Naive B cell (primary cell): ENCODE measurements around the gene TNS2. TPM values are rescaled to one million over a fixed set of nuclear protein-coding genes. Genes with fewer than 3 reads are reported as not detected.
A peak's percentile ranks its signal among the peaks of the same experiment; 100 is the strongest.

Source experiments
- ATAC-seq, 2 donors: fragments of 150-1000 bp; cut with Tn5 transposase; 2 replicates each; pipeline ENCODE4 v1.10.0; 2021; ENCODE audit warnings: low read depth in 2 of 2, mild to moderate bottlenecking in 2 of 2, moderate library complexity in 2 of 2
- DNase-seq: peaks from one replicate; pipeline ENCODE4 v3.0.0; 2022
- H3K27ac Mint-ChIP-seq, 6 donors: one replicate each; pipeline ENCODE4 v1.8.0; 2020 to 2022; ENCODE audit warnings: mild to moderate bottlenecking in 6 of 6, mixed read lengths in 6 of 6, moderate library complexity in 5 of 6, inconsistent platforms in 2 of 6
- H3K27me3 Mint-ChIP-seq, 3 donors: one replicate each; pipeline ENCODE4 v1.8.0; 2021 to 2022; ENCODE audit warnings: mixed read lengths in 3 of 3, mild to moderate bottlenecking in 1 of 3
- H3K36me3 Mint-ChIP-seq, 2 donors: one replicate each; pipeline ENCODE4 v1.8.0; 2020 to 2022; ENCODE audit warnings: mixed read lengths in 2 of 2, inconsistent platforms in 1 of 2, mild to moderate bottlenecking in 1 of 2
- H3K4me1 Mint-ChIP-seq, 3 donors: one replicate each; pipeline ENCODE4 v1.8.0; 2020 to 2022; ENCODE audit warnings: mixed read lengths in 3 of 3, inconsistent platforms in 1 of 3, mild to moderate bottlenecking in 1 of 3, moderate library complexity in 1 of 3
- H3K4me3 Mint-ChIP-seq, 8 donors: one replicate each; pipeline ENCODE4 v1.8.0; 2020 to 2022; ENCODE audit warnings: mild to moderate bottlenecking in 8 of 8, mixed read lengths in 8 of 8, moderate library complexity in 8 of 8, inconsistent platforms in 2 of 8
- H3K9me3 Mint-ChIP-seq, 7 donors: one replicate each; pipeline ENCODE4 v1.8.0; 2020 to 2022; ENCODE audit warnings: mixed read lengths in 7 of 7, mild to moderate bottlenecking in 5 of 7, inconsistent platforms in 2 of 7, moderate library complexity in 1 of 7
- polyA plus RNA-seq, 6 donors: library from polyadenylated mRNA; unstranded; fragments of 300-500 nt; fragmentation: Illumina TruSeq; gene quantifications; one replicate each; pipeline ENCODE4 v1.2.3, GENCODE V29; 2021; ENCODE audit warnings: low read depth in 6 of 6

The TNS2 gene
- polyA plus RNA-seq, 6 donors from 2014 or later = 0.05 to 0.91 (median 0.47) TPM; not detected in 1

DNA sequence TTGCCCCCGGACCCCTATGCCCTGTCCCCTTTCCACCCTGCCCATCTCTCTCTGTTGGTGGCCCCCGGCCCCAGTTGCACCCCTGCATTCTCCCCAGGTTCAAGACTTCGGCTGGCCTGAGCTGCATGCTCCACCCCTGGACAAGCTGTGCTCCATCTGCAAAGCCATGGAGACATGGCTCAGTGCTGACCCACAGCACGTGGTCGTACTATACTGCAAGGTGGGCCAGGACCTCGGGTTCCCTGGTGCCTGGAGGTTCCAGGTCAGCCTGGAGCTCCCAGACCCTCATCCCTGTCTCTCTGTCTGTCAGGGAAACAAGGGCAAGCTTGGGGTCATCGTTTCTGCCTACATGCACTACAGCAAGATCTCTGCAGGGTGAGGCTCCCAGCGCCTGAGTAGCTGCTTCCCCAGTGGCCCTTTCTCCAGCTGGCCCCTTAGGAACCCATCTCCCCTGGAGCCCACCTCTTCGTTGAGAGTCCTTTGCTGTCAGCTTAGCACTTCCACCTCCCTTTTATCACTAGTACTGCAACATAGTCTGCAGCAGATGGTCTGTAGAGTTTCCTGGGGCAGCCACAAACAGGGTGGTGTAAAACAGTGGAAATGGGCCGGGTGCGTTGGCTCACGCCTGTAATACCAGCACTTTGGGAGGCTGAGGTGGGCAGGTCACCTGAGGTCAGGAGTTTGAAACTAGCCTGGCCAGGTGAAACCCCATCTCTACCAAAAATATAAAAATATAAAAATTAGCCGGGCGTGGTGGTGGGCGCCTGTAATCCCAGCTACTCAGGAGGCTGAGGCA, 5.8 kb downstream of the TNS2 start:
- Mint-ChIP-seq H3K27ac (peak overlapping the region in 1 of 6 donors; percentile 46), H3K9me3 (no peaks in the 10 kb centered on the region), H3K27me3 (peaks cover 4 to 17% (median 9%) of the 10 kb centered on the region in 3 donors), H3K36me3 (no peaks in the 10 kb centered on the region), H3K4me1 (peaks cover 12 to 14% (median 13%) of the 10 kb centered on the region in 3 donors), H3K4me3 (peak overlapping the region in 5 of 8 donors; percentile 26 to 96 (median 68))
- no peak for DNase-seq
- ATAC-seq = no peak

DNA sequence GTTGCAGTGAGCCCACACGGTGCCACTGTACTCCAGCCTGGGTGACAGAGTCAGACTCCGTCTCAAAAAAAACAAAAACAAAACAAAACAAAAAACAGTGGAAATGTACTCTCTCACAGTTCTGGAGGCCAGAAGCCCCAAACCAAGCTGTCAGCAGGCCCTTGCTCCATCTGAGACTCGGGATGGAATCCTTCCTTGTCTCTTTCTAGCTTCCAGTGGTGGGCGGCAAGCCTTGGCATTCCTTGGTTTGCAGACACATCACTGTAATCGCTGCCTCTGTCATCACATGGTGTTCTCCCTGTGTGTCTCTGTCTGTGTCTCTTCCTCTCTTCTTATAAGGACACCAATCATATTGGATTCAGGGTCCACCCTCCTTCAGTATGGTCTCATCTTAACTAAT, 6.4 kb downstream of the TNS2 start:
- Mint-ChIP-seq H3K27me3 (peaks cover 4 to 17% (median 9%) of the 10 kb centered on the region in 3 donors), H3K4me1 (peaks cover 11 to 13% (median 12%) of the 10 kb centered on the region in 3 donors), H3K4me3 (peak overlapping the region in 2 of 8 donors; percentile 3 to 23), H3K9me3 (no peaks in the 10 kb centered on the region), H3K27ac (peak overlapping the region in 1 of 6 donors; percentile 26), H3K36me3 (no peaks in the 10 kb centered on the region)
- DNase-seq (no peak), ATAC-seq (no peak)

- H3K4me1 Mint-ChIP-seq = peaks cover 11 to 13% (median 12%) of the 10 kb centered on the region in 3 donors
- H3K27ac Mint-ChIP-seq = peak overlapping the region in 1 of 6 donors; percentile 28
- H3K27me3 Mint-ChIP-seq = peaks cover 4 to 17% (median 9%) of the 10 kb centered on the region in 3 donors
- H3K9me3 Mint-ChIP-seq = no peaks in the 10 kb centered on the region
- H3K36me3 Mint-ChIP-seq = no peaks in the 10 kb centered on the region
- no peak for ATAC-seq
- H3K4me3 Mint-ChIP-seq = peak overlapping the region in 1 of 8 donors; percentile 23
- no peak for DNase-seq
These were observed 7.0 kb downstream of the TNS2 start for GRCh38 chr12:53056901-53057300.

GRCh38 chr12:53057816-53058500, 8.1 kb downstream of the TNS2 start:
- H3K27ac Mint-ChIP-seq = no peak overlapping the region
- DNase-seq (no peak), ATAC-seq (no peak)
- peaks cover 4 to 17% (median 9%) of the 10 kb centered on the region in 3 donors for H3K27me3 Mint-ChIP-seq
- H3K36me3 Mint-ChIP-seq = no peaks in the 10 kb centered on the region
- peak overlapping the region in 2 of 8 donors; percentile 3 to 60 for H3K4me3 Mint-ChIP-seq
- no peaks in the 10 kb centered on the region for H3K9me3 Mint-ChIP-seq
- H3K4me1 Mint-ChIP-seq = peaks cover 11 to 12% (median 11%) of the 10 kb centered on the region in 3 donors

DNA sequence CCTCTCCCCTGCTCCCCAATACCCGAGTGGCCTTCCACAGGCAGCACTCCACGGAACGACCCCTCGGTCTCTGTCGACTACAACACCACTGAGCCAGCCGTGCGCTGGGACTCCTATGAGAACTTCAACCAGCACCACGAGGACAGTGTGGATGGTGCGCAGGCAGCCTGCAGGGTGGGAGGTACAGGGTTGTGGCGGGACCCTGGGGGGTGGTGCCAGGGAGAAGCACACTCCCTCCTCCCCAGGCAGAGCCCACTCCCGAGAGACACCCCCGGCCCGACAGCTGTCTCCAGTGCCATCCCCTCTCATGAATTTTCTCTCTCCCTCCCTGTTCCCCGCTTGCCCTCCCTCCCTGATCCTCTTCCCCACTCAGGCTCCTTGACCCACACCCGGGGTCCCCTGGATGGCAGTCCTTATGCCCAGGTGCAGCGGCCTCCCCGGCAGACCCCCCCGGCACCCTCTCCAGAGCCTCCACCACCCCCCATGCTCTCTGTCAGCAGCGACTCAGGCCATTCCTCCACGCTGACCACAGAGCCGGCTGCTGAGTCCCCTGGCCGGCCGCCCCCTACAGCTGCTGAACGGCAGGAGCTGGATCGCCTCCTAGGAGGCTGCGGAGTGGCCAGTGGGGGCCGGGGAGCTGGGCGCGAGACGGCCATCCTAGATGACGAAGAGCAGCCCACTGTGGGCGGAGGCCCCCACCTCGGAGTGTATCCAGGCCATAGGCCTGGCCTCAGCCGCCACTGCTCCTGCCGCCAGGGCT, 9.0 kb downstream of the TNS2 start:
- H3K27ac Mint-ChIP-seq = peak overlapping the region in 1 of 6 donors; percentile 76

GRCh38 chr12:53059434-53060063, 9.7 kb downstream of the TNS2 start:
- no peaks in the 10 kb centered on the region for H3K9me3 Mint-ChIP-seq
- peaks cover under 1 to 2% of the 10 kb centered on the region in 2 donors for H3K36me3 Mint-ChIP-seq
- peaks cover 4 to 17% (median 9%) of the 10 kb centered on the region in 3 donors for H3K27me3 Mint-ChIP-seq
- no peak overlapping the region for H3K4me3 Mint-ChIP-seq
- no peak for ATAC-seq
- H3K4me1 Mint-ChIP-seq = peaks cover 0 to 2% (median 0%) of the 10 kb centered on the region in 3 donors
- DNase-seq = no peak
- H3K27ac Mint-ChIP-seq = no peak overlapping the region

More for the DNA sequence above, 9.0 kb downstream of the TNS2 start:
- H3K9me3 Mint-ChIP-seq = no peaks in the 10 kb centered on the region
- no peaks in the 10 kb centered on the region for H3K36me3 Mint-ChIP-seq
- no peak for ATAC-seq
- H3K4me3 Mint-ChIP-seq = no peak overlapping the region
- peaks cover 5 to 6% (median 5%) of the 10 kb centered on the region in 3 donors for H3K4me1 Mint-ChIP-seq
- no peak for DNase-seq
- H3K27me3 Mint-ChIP-seq = peaks cover 4 to 17% (median 9%) of the 10 kb centered on the region in 3 donors

- no peak for ATAC-seq
- H3K4me1 Mint-ChIP-seq = peaks cover 0 to 8% (median 0%) of the 10 kb centered on the region in 3 donors
- no peak overlapping the region for H3K4me3 Mint-ChIP-seq
- no peak overlapping the region for H3K27ac Mint-ChIP-seq
- peaks cover 4 to 17% (median 9%) of the 10 kb centered on the region in 3 donors for H3K27me3 Mint-ChIP-seq
- peaks cover 3 to 7% of the 10 kb centered on the region in 2 donors for H3K36me3 Mint-ChIP-seq
- no peak for DNase-seq
- H3K9me3 Mint-ChIP-seq = no peaks in the 10 kb centered on the region
These were observed 10.3 kb downstream of the TNS2 start for GRCh38 chr12:53060064-53060720.

DNA sequence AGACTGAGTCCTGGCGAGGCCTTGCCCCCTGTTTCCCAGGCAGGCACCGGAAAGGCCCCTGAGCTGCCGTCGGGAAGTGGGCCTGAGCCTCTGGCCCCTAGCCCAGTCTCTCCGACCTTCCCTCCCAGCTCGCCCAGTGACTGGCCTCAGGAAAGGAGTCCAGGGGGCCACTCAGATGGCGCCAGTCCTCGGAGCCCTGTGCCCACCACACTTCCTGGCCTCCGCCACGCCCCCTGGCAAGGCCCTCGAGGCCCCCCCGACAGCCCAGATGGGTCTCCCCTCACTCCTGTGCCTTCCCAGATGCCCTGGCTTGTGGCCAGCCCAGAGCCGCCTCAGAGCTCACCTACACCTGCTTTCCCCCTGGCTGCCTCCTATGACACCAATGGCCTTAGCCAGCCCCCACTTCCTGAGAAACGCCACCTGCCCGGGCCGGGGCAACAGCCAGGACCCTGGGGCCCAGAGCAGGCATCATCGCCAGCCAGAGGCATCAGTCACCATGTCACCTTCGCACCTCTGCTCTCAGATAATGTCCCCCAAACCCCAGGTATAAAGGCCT, 10.9 kb downstream of the TNS2 start:
- Mint-ChIP-seq H3K9me3 (no peaks in the 10 kb centered on the region), H3K27me3 (peaks cover 4 to 17% (median 9%) of the 10 kb centered on the region in 3 donors), H3K27ac (peak overlapping the region in 2 of 6 donors; percentile 21 to 52), H3K4me1 (peaks cover 0 to 13% (median 3%) of the 10 kb centered on the region in 3 donors), H3K36me3 (peaks cover 3 to 10% of the 10 kb centered on the region in 2 donors), H3K4me3 (no peak overlapping the region)
- DNase-seq = no peak
- ATAC-seq = no peak

GRCh38 chr12:53061404-53062010, 11.6 kb downstream of the TNS2 start:
- no peak overlapping the region for H3K4me3 Mint-ChIP-seq
- H3K36me3 Mint-ChIP-seq = peaks cover 3 to 10% of the 10 kb centered on the region in 2 donors
- H3K9me3 Mint-ChIP-seq = no peaks in the 10 kb centered on the region
- H3K27me3 Mint-ChIP-seq = peaks cover 4 to 17% (median 9%) of the 10 kb centered on the region in 3 donors
- no peak for ATAC-seq
- peak overlapping the region in 2 of 6 donors; percentile 37 to 60 for H3K27ac Mint-ChIP-seq
- H3K4me1 Mint-ChIP-seq = peaks cover 6 to 20% (median 9%) of the 10 kb centered on the region in 3 donors
- no peak for DNase-seq

DNA sequence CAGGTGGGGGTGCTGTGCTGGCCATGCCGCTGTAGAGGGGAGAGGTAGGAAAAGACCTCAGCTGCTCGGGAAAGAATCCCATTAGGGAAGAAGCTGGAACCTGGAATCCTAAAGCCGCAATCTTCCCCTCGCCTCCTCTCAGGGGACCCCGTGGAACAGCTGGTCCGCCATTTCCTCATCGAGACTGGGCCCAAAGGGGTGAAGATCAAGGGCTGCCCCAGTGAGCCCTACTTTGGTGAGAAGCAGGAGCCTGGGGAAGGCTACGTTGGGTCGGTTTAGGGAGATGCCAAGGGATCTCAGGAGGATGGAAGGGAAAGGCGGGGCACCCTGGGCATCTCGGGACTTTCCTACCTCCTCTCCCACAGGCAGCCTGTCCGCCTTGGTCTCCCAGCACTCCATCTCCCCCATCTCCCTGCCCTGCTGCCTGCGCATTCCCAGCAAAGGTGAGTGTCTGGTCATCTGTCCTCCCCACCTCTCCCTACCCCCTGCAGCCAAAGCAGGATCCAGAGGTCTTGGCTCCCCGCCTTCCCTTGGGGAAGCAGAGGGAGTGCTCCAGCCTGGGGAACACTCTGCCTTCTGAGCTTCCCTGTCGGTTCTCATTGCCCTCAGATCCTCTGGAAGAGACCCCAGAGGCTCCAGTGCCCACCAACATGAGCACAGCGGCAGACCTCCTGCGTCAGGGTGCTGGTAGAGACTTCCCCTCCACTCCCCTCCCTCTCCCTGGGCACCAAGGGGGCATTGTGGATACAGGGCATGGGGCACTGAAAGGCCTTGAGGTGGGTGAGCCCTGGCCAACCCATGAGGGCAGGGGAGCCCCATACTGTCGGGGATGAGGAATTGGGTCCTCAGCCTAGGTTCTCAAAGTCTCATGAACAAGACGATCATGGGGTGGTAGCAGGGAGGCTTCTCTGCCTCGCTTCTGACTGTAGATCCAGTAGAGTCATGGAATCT, 12.4 kb downstream of the TNS2 start:
- Mint-ChIP-seq H3K9me3 (no peaks in the 10 kb centered on the region), H3K27ac (peak overlapping the region in 1 of 6 donors; percentile 69), H3K27me3 (peaks cover under 1 to 17% (median 9%) of the 10 kb centered on the region in 3 donors), H3K4me1 (peaks cover 7 to 20% (median 9%) of the 10 kb centered on the region in 3 donors), H3K36me3 (peaks cover 3 to 10% of the 10 kb centered on the region in 2 donors), H3K4me3 (no peak overlapping the region)
- ATAC-seq = no peak
- DNase-seq = no peak
